ENCODE data around the gene RHD.

RHD gene

DNA sequence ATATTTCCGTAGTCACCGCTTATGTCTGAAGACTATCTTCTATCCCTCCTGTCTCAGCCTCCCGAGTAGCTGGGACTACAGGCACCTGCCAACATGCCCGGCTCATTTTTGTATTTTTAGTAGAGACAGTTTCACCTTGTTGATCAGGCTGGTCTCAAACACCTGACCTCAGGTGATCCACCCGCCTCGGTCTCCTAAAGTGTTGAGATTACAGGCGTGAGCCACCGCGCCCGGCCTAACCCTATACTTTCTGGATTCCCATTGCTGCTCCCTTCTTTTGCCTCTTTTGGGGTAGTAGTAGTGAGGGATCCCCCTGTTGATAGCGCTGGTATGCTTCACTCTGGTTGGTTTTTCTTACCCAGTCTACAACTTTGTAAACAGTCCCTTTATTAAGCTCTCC, 34.3 kb upstream of the RHD start:
- Histone ChIP-seq H3K9ac (ENCODE audit: insufficient read length, low read depth) (no peak overlapping the region), H3K4me3 (ENCODE audit: insufficient read length, low read depth) (no peak overlapping the region), H3K4me1 (ENCODE audit: insufficient read depth, insufficient read length) (peaks cover 3% of the 10 kb centered on the region)

DNA sequence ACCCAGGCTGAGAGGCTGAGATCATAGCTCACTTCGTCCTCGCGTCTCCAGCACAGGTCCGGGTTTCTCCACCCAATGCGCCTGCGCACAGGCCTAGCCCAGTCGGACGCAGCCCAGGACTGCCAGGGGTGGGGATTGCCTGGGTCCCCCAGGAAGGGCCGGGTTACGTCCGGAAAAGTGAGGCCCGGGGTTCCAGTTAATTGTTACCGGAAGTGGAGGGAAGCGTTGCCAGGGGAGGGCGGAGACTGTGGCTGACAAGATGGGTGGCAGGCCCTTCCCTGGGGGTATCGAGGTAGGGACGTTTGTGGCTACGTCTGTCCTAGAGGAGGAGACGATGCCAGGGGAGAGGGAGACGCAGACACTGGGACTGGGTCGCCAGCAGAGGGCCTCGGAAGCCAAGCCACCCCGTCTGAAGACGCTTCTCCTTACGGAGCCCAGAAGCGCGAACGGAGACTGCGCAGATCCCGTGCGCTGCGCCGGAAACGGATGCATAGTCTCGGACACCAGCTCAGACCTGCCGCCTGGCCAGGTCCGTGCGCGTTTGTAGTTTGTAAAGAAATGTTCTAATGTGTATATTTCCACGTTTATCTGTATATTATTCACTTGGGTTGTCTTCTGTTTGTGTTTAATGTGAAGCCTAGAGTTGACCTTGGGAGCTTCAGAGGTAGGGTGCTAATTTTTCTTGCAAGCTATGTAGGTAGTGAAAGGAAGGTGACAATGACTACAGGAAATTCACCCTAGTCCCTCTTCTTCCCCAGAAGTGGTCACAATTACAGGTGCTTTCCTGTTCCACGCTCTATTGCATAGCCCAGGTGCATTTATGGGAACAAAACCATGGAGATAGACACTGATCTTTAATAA, 32.4 kb upstream of the RHD start:
- no peak overlapping the region for H3K4me3 ChIP-seq (ENCODE audit: insufficient read length, low read depth)
- H3K4me1 ChIP-seq (ENCODE audit: insufficient read depth, insufficient read length) = no peaks in the 10 kb centered on the region
- H3K9ac ChIP-seq (ENCODE audit: insufficient read length, low read depth) = peak overlapping the region; percentile 11
- no peaks in the 10 kb centered on the region for H3K27me3 ChIP-seq (ENCODE audit: insufficient read depth, insufficient read length)
- H3K9me3 ChIP-seq (ENCODE audit: insufficient read depth, low read length) = no peaks in the 10 kb centered on the region
- no peak for TF ChIP-seq SUZ12 (IDR thresholded peaks at IDR 0.05; ENCODE audit: extremely low read depth, insufficient read depth, insufficient read length)
- no peak for TF ChIP-seq ZNF274 (IDR thresholded peaks at IDR 0.05; ENCODE audit: low read depth, low read length)
- no peak for TF ChIP-seq YY1 (IDR thresholded peaks at IDR 0.05; ENCODE audit: insufficient read depth, insufficient read length)
- DNase-seq (ENCODE audit: low read depth, low spot score) = peak; percentile 82
- peaks cover 76% of the 10 kb centered on the region for H3K36me3 ChIP-seq (ENCODE audit: insufficient read depth, insufficient read length, low read length)

More for the DNA sequence above, 34.3 kb upstream of the RHD start:
- Histone ChIP-seq H3K27me3 (ENCODE audit: insufficient read depth, insufficient read length) (no peaks in the 10 kb centered on the region), H3K9me3 (ENCODE audit: insufficient read depth, low read length) (no peaks in the 10 kb centered on the region), H3K36me3 (ENCODE audit: insufficient read depth, insufficient read length, low read length) (peaks cover 74% of the 10 kb centered on the region)
- DNase-seq (ENCODE audit: low read depth, low spot score) = no peak
- TF ChIP-seq ZNF274 (IDR thresholded peaks at IDR 0.05; ENCODE audit: low read depth, low read length) (no peak), YY1 (IDR thresholded peaks at IDR 0.05; ENCODE audit: insufficient read depth, insufficient read length) (no peak), SUZ12 (IDR thresholded peaks at IDR 0.05; ENCODE audit: extremely low read depth, insufficient read depth, insufficient read length) (no peak)

DNA sequence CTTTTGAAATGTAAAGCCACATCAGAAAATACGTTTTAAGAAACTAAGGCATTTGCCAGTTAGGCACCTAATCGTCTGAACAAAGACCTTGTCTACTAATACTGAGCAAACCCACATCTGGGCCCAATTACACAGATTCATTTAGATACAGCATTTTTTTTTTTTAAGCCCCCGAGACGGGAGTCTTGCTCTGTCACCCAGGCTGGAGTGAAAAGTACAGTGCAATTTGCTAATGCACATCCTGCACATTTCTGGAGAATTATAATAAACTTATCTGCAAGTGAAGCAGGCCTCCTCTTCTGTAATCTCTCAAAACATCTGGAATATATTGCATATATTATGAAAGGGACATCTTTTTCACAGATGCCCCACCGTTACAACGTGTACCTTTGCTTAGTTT, 28.4 kb upstream of the RHD start:
- H3K4me1 ChIP-seq (ENCODE audit: insufficient read depth, insufficient read length) = peaks cover 4% of the 10 kb centered on the region
- H3K9me3 ChIP-seq (ENCODE audit: insufficient read depth, low read length) = no peaks in the 10 kb centered on the region
- no peaks in the 10 kb centered on the region for H3K27me3 ChIP-seq (ENCODE audit: insufficient read depth, insufficient read length)
- no peak for TF ChIP-seq ZNF274 (IDR thresholded peaks at IDR 0.05; ENCODE audit: low read depth, low read length)
- no peak for TF ChIP-seq SUZ12 (IDR thresholded peaks at IDR 0.05; ENCODE audit: extremely low read depth, insufficient read depth, insufficient read length)
- no peak for TF ChIP-seq YY1 (IDR thresholded peaks at IDR 0.05; ENCODE audit: insufficient read depth, insufficient read length)
- no peak for DNase-seq (ENCODE audit: low read depth, low spot score)
- H3K4me3 ChIP-seq (ENCODE audit: insufficient read length, low read depth) = no peak overlapping the region
- H3K36me3 ChIP-seq (ENCODE audit: insufficient read depth, insufficient read length, low read length) = peaks cover 73% of the 10 kb centered on the region
- H3K9ac ChIP-seq (ENCODE audit: insufficient read length, low read depth) = no peak overlapping the region

DNA sequence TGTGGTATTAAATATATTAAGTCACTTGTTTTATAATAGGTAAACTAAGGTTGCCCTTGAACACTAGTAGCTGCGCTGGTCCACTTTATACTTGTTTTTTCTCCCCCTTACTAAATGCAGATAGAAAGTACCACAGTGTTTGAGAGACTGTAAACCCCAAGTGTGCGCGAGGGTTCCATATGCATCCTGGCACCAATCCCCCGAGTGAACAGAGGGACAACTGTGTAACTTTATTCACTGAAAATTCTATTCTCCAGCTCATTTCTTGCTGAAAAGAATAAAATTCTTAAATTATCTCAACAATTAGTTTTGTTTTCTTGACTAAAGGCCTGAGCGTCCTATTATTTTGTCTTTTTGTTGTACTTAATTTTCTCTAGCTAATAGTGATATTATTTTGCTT, 26.9 kb upstream of the RHD start:
- H3K36me3 ChIP-seq (ENCODE audit: insufficient read depth, insufficient read length, low read length) = peaks cover 63% of the 10 kb centered on the region
- no peak overlapping the region for H3K9ac ChIP-seq (ENCODE audit: insufficient read length, low read depth)
- no peak for TF ChIP-seq ZNF274 (IDR thresholded peaks at IDR 0.05; ENCODE audit: low read depth, low read length)
- TF ChIP-seq SUZ12 (IDR thresholded peaks at IDR 0.05; ENCODE audit: extremely low read depth, insufficient read depth, insufficient read length) = no peak
- TF ChIP-seq YY1 (IDR thresholded peaks at IDR 0.05; ENCODE audit: insufficient read depth, insufficient read length) = no peak
- H3K27me3 ChIP-seq (ENCODE audit: insufficient read depth, insufficient read length) = no peaks in the 10 kb centered on the region
- DNase-seq (ENCODE audit: low read depth, low spot score) = no peak
- H3K4me1 ChIP-seq (ENCODE audit: insufficient read depth, insufficient read length) = peaks cover 4% of the 10 kb centered on the region
- peak overlapping the region; percentile 100 for H3K4me3 ChIP-seq (ENCODE audit: insufficient read length, low read depth)
- no peaks in the 10 kb centered on the region for H3K9me3 ChIP-seq (ENCODE audit: insufficient read depth, low read length)

DNA sequence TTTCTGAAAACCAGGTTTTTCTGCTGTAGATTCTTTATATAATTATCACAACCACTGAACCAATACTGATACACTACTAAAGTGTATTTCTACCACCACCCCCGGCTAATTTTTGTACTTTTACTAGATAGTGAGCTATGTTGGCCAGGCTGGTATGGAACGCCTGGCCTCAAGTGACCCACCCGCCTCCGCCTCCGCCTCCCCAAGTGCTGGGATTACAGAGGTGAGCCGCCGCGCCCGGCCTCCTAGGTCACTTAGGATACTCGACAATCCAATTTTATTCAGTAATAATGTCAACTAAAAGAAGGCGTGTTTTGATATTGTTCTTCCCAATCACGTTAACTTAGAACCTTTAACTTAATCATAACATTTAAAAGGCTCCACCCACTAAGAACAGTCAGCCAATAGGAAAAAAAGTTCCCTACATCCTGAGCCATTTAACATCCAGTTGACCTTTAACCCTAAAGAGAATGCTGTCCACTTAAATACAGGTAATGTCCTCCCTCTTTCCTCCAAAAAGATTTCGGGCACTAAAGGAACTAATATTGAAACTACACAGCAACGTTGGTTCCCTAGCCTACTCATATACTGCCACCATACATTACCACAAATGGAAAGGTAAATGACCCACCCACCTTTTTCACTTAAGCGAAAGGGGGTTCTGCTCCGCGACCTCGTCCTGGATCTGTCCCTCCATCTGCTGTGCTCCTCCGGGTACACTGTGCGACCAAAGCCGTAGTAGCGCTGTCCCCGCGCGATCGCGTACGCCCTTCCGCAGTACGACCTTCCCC, 26.3 kb upstream of the RHD start:
- peak overlapping the region; percentile 100 for H3K9ac ChIP-seq (ENCODE audit: insufficient read length, low read depth)
- H3K4me1 ChIP-seq (ENCODE audit: insufficient read depth, insufficient read length) = peaks cover 4% of the 10 kb centered on the region
- no peaks in the 10 kb centered on the region for H3K27me3 ChIP-seq (ENCODE audit: insufficient read depth, insufficient read length)
- peaks cover 57% of the 10 kb centered on the region for H3K36me3 ChIP-seq (ENCODE audit: insufficient read depth, insufficient read length, low read length)
- no peak for DNase-seq (ENCODE audit: low read depth, low spot score)
- TF ChIP-seq SUZ12 (IDR thresholded peaks at IDR 0.05; ENCODE audit: extremely low read depth, insufficient read depth, insufficient read length) (no peak), ZNF274 (IDR thresholded peaks at IDR 0.05; ENCODE audit: low read depth, low read length) (no peak), YY1 (IDR thresholded peaks at IDR 0.05; ENCODE audit: insufficient read depth, insufficient read length) (no peak)
- H3K4me3 ChIP-seq (ENCODE audit: insufficient read length, low read depth) = peak overlapping the region; percentile 100
- H3K9me3 ChIP-seq (ENCODE audit: insufficient read depth, low read length) = no peaks in the 10 kb centered on the region

DNA sequence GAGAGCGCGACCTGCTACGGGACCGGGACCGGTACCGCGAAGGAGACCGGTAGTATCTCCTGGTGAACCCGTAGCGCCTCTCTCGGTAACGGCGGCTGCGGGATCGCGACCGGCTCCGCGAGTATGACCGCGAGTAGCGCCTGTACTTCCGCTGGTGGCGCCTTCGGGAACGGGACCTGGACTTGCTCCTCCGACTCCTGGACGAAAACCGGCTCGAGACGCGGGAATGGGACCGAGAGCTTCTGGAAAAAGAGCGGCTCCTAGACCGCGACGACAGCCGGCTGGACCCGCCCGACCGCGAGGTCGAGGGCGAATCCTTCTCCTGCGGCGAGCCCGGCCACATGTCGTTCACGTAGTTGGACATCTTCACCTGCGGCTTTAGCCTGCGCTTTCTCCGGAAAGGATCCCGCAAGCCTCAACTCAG, 25.7 kb upstream of the RHD start:
- no peak for DNase-seq (ENCODE audit: low read depth, low spot score)
- peaks cover 4% of the 10 kb centered on the region for H3K4me1 ChIP-seq (ENCODE audit: insufficient read depth, insufficient read length)

More for the DNA sequence above, 25.7 kb upstream of the RHD start:
- TF ChIP-seq SUZ12 (IDR thresholded peaks at IDR 0.05; ENCODE audit: extremely low read depth, insufficient read depth, insufficient read length) (no peak), YY1 (IDR thresholded peaks at IDR 0.05; ENCODE audit: insufficient read depth, insufficient read length) (no peak), ZNF274 (IDR thresholded peaks at IDR 0.05; ENCODE audit: low read depth, low read length) (no peak)
- Histone ChIP-seq H3K4me3 (ENCODE audit: insufficient read length, low read depth) (peak overlapping the region; percentile 100), H3K36me3 (ENCODE audit: insufficient read depth, insufficient read length, low read length) (peaks cover 52% of the 10 kb centered on the region), H3K9me3 (ENCODE audit: insufficient read depth, low read length) (no peaks in the 10 kb centered on the region), H3K9ac (ENCODE audit: insufficient read length, low read depth) (peak overlapping the region; percentile 100), H3K27me3 (ENCODE audit: insufficient read depth, insufficient read length) (no peaks in the 10 kb centered on the region)
